HEK293T (cell line): ENCODE results near the gene CACNA1C.

ENCODE experiments used
- BHLHE40 ChIP-seq: fragments of 450-650 bp; IDR thresholded peaks from 2 replicates; pipeline ENCODE4 v1.6.1; 2016; ENCODE audit warnings: mild to moderate bottlenecking, moderate library complexity, borderline replicate concordance
- CTBP1 ChIP-seq: fragments of 450-650 bp; IDR thresholded peaks from 2 replicates; pipeline ENCODE4 v1.6.1; 2016; ENCODE audit warnings: borderline replicate concordance
- ELF4 ChIP-seq: fragments of 450-650 bp; IDR thresholded peaks from 2 replicates; pipeline ENCODE4 v1.6.1; 2017; ENCODE audit warnings: antibody characterized with exemption
- FOXA1 ChIP-seq: fragments of 450-650 bp; IDR thresholded peaks from 2 replicates; pipeline ENCODE4 v1.6.1; 2016; ENCODE audit warnings: mild to moderate bottlenecking
- FOXK2 ChIP-seq: fragments of 450-650 bp; IDR thresholded peaks from 2 replicates; pipeline ENCODE4 v1.6.1; 2016; ENCODE audit warnings: mild to moderate bottlenecking
- FOXM1 ChIP-seq: fragments of 450-650 bp; IDR thresholded peaks from 2 replicates; pipeline ENCODE4 v1.6.1; 2017; ENCODE audit warnings: mild to moderate bottlenecking, borderline replicate concordance
- HDGF ChIP-seq: fragments of 450-650 bp; IDR thresholded peaks from 2 replicates; pipeline ENCODE4 v1.6.1; 2017; ENCODE audit warnings: antibody characterized with exemption, borderline replicate concordance
- NFRKB ChIP-seq: fragments of 450-650 bp; IDR thresholded peaks from 2 replicates; pipeline ENCODE4 v1.6.1; 2016; ENCODE audit warnings: mild to moderate bottlenecking, moderate library complexity
- SP1 ChIP-seq: fragments of 450-650 bp; IDR thresholded peaks from 2 replicates; pipeline ENCODE4 v1.6.1; 2017
- SUZ12 ChIP-seq: fragments of 450-650 bp; IDR thresholded peaks from 2 replicates; pipeline ENCODE4 v1.6.1; 2016; ENCODE audit warnings: mild to moderate bottlenecking
- ZNF384 ChIP-seq: fragments of 450-650 bp; IDR thresholded peaks from 2 replicates; pipeline ENCODE4 v1.6.1; 2016
- TF ChIP-seq, protein P1 (sequence below): fragments of 450-650 bp; IDR thresholded peaks from 2 replicates; pipeline ENCODE4 v1.6.1; 2016

DNA sequence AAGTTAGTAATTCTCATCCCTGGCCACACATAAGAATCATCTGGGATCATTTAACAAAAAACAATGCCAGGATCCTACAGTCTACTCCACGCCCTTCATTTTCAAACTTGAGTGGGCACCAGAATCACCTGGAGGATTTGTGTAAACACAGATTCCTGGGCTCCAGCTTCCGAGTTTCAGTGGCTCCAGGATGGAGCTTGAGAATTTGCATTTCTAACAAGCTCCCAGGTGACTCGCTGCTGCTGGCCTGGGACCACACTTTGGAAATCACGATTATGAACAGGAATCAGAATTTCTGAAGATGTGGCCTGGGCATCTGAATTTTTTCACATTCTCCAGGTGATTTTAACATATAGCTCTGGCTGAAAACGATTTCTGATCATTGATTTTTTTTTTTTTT, 234.8 kb downstream of the CACNA1C start:
- no peak for TF ChIP-seq SUZ12
- TF ChIP-seq ELF4, result no peak
- no peak for TF ChIP-seq FOXM1
- no peak for TF ChIP-seq CTBP1
- TF ChIP-seq FOXA1, result no peak
- no peak for TF ChIP-seq ZNF384
- no peak for TF ChIP-seq FOXK2
- TF ChIP-seq, protein P1, sequence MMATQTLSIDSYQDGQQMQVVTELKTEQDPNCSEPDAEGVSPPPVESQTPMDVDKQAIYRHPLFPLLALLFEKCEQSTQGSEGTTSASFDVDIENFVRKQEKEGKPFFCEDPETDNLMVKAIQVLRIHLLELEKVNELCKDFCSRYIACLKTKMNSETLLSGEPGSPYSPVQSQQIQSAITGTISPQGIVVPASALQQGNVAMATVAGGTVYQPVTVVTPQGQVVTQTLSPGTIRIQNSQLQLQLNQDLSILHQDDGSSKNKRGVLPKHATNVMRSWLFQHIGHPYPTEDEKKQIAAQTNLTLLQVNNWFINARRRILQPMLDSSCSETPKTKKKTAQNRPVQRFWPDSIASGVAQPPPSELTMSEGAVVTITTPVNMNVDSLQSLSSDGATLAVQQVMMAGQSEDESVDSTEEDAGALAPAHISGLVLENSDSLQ, result no peak
- no peak for TF ChIP-seq NFRKB
- no peak for TF ChIP-seq HDGF
- no peak for TF ChIP-seq SP1
- no peak for TF ChIP-seq BHLHE40
